HEK293T (cell line): Measurements from ENCODE around the gene CLCN7.

Experiments used
- CTCF ChIA-PET: fragments of 350-600 bp; formaldehyde crosslinking; extraction: SDS; loops from one replicate; lab custom pipeline; 2021; ENCODE audit warnings: antibody characterized with exemption, inconsistent platforms; lab: Yijun Ruan, JAX
- POLR2A ChIA-PET: fragments of 350-600 bp; formaldehyde crosslinking; extraction: SDS; loops from one replicate; lab custom pipeline; 2020; ENCODE audit warnings: antibody characterized with exemption, inconsistent platforms; lab: Yijun Ruan, JAX
- DNase-seq: peaks from one replicate; pipeline ENCODE4 v3.0.0; 2012; ENCODE audit warnings: mixed read lengths; ENCODE audit errors: extremely low spot score
- ARNT ChIP-seq: fragments of 450-650 bp; IDR thresholded peaks from 2 replicates; pipeline ENCODE4 v1.6.1; 2017; ENCODE audit warnings: mild to moderate bottlenecking
- BHLHE40 ChIP-seq: fragments of 450-650 bp; IDR thresholded peaks from 2 replicates; pipeline ENCODE4 v1.6.1; 2016; ENCODE audit warnings: mild to moderate bottlenecking, moderate library complexity, borderline replicate concordance
- CTBP1 ChIP-seq: fragments of 450-650 bp; IDR thresholded peaks from 2 replicates; pipeline ENCODE4 v1.6.1; 2016; ENCODE audit warnings: borderline replicate concordance
- ELF4 ChIP-seq: fragments of 450-650 bp; IDR thresholded peaks from 2 replicates; pipeline ENCODE4 v1.6.1; 2017; ENCODE audit warnings: antibody characterized with exemption
- FOXA1 ChIP-seq: fragments of 450-650 bp; IDR thresholded peaks from 2 replicates; pipeline ENCODE4 v1.6.1; 2016; ENCODE audit warnings: mild to moderate bottlenecking
- FOXK2 ChIP-seq: fragments of 450-650 bp; IDR thresholded peaks from 2 replicates; pipeline ENCODE4 v1.6.1; 2016; ENCODE audit warnings: mild to moderate bottlenecking
- FOXM1 ChIP-seq: fragments of 450-650 bp; IDR thresholded peaks from 2 replicates; pipeline ENCODE4 v1.6.1; 2017; ENCODE audit warnings: mild to moderate bottlenecking, borderline replicate concordance
- HDGF ChIP-seq: fragments of 450-650 bp; IDR thresholded peaks from 2 replicates; pipeline ENCODE4 v1.6.1; 2017; ENCODE audit warnings: antibody characterized with exemption, borderline replicate concordance
- L3MBTL2 ChIP-seq: fragments of 450-650 bp; conservative IDR thresholded peaks from 2 replicates; pipeline ENCODE4 v1.6.1; 2016; ENCODE audit warnings: mild to moderate bottlenecking
- LEF1 ChIP-seq: fragments of 450-650 bp; IDR thresholded peaks from 2 replicates; pipeline ENCODE4 v1.6.1; 2017; ENCODE audit warnings: mild to moderate bottlenecking, borderline replicate concordance
- NFRKB ChIP-seq: fragments of 450-650 bp; IDR thresholded peaks from 2 replicates; pipeline ENCODE4 v1.6.1; 2016; ENCODE audit warnings: mild to moderate bottlenecking, moderate library complexity
- PKNOX1 ChIP-seq: fragments of 450-650 bp; IDR thresholded peaks from 2 replicates; pipeline ENCODE4 v1.6.1; 2016
- SP1 ChIP-seq: fragments of 450-650 bp; IDR thresholded peaks from 2 replicates; pipeline ENCODE4 v1.6.1; 2017
- SUZ12 ChIP-seq: fragments of 450-650 bp; IDR thresholded peaks from 2 replicates; pipeline ENCODE4 v1.6.1; 2016; ENCODE audit warnings: mild to moderate bottlenecking
- TARDBP ChIP-seq: fragments of 450-650 bp; IDR thresholded peaks from 2 replicates; pipeline ENCODE4 v1.6.1; 2016
- ZNF384 ChIP-seq: fragments of 450-650 bp; IDR thresholded peaks from 2 replicates; pipeline ENCODE4 v1.6.1; 2016

CLCN7 gene

GRCh38 chr16:1512774-1513173, 37.9 kb upstream of the CLCN7 start:
- DNase-seq, result no peak
- TF ChIP-seq LEF1, result no peak
- no peak for TF ChIP-seq PKNOX1
- no peak for TF ChIP-seq ZNF384
- TF ChIP-seq TARDBP, result no peak
- no peak for TF ChIP-seq L3MBTL2
- no peak for TF ChIP-seq NFRKB
- no peak for TF ChIP-seq CTBP1
- no peak for TF ChIP-seq SP1
- ChIA-PET POLR2A (interaction anchor here (1.4 kb wide), 1 partner anchor 19 kb away, joined by 4 read pairs; no protein-coding TSS in a partner anchor), CTCF (no interaction called here)

- CTCF ChIA-PET, result no interaction called here
- TF ChIP-seq SUZ12, result no peak
- peak; percentile 46; the same call in 1 of the 2 replicates for TF ChIP-seq L3MBTL2
- no peak for TF ChIP-seq FOXM1
- POLR2A ChIA-PET, result interaction anchor here (1.2 to 1.4 kb wide), 2 partner anchors 18 to 61 kb away, joined by 3 to 4 read pairs; no protein-coding TSS in a partner anchor
- DNase-seq, result no peak
These were observed 37.1 kb upstream of the CLCN7 start for GRCh38 chr16:1511662-1512569.

GRCh38 chr16:1510941-1511351, 36.1 kb upstream of the CLCN7 start:
- ChIA-PET POLR2A (interaction anchor here (1.2 kb wide), 1 partner anchor 62 kb away, joined by 3 read pairs; no protein-coding TSS in a partner anchor), CTCF (no interaction called here)
- DNase-seq, result no peak
- no peak for TF ChIP-seq ARNT
- TF ChIP-seq ELF4, result no peak
- TF ChIP-seq BHLHE40, result no peak
- TF ChIP-seq ZNF384, result no peak
- no peak for TF ChIP-seq LEF1
- TF ChIP-seq HDGF, result no peak
- no peak for TF ChIP-seq NFRKB
- no peak for TF ChIP-seq FOXM1
- no peak for TF ChIP-seq SP1
- no peak for TF ChIP-seq L3MBTL2
- TF ChIP-seq FOXK2, result no peak
- TF ChIP-seq SUZ12, result no peak
- no peak for TF ChIP-seq FOXA1
- no peak for TF ChIP-seq CTBP1
- TF ChIP-seq PKNOX1, result no peak
- no peak for TF ChIP-seq TARDBP

GRCh38 chr16:1510272-1510671, 35.4 kb upstream of the CLCN7 start:
- TF ChIP-seq TARDBP (no peak), BHLHE40 (no peak), ARNT (no peak), ZNF384 (no peak), SP1 (no peak), NFRKB (no peak), SUZ12 (no peak), FOXA1 (no peak), HDGF (no peak), L3MBTL2 (no peak), LEF1 (no peak), FOXM1 (no peak), CTBP1 (no peak), FOXK2 (no peak), PKNOX1 (no peak), ELF4 (no peak)
- ChIA-PET CTCF (no interaction called here), POLR2A (no interaction called here)
- DNase-seq, result no peak

- ChIA-PET CTCF (no interaction called here), POLR2A (no interaction called here)
- TF ChIP-seq HDGF (no peak), ELF4 (no peak), TARDBP (no peak), FOXA1 (no peak), L3MBTL2 (no peak), SP1 (no peak), CTBP1 (no peak), ARNT (no peak), FOXK2 (no peak), ZNF384 (no peak), LEF1 (no peak), PKNOX1 (no peak), FOXM1 (no peak), BHLHE40 (no peak), NFRKB (no peak), SUZ12 (no peak)
- DNase-seq, result no peak
These were observed 34.7 kb upstream of the CLCN7 start for GRCh38 chr16:1509307-1510221.
